Measurements from ENCODE around the gene DYSF. TPM values are rescaled to one million over a fixed set of nuclear protein-coding genes. Genes with fewer than 3 reads are reported as not detected.

Gene DYSF
- total RNA-seq, 1 experiment from 2014 or later: 5.5 TPM

DNA sequence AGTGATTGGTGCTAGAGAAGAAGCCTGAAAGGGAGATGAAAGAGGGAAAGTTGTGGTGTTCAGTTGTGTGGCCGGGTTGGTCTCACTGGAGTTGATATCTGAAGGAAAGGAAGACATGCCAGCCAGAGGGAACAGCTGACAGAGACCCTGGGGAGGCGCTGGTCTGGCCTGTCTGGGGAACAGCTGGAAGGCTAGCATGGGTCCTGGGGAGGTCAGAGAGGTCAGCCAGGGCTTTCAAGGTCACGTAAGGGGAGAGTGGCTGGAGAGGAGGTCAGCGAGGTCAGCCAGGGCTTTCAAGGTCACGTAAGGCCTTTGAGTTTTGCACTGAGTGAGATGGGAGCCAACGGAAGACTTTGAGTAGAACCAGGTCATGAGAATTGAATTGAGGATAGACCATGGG is 11.0 kb downstream of the DYSF start:
- H3K79me1 ChIP-seq (ENCODE audit: insufficient read depth, low read depth, low read length, poor library complexity, severe bottlenecking): no peaks in the 10 kb centered on the region
- no peak overlapping the region for H3K4ac ChIP-seq (ENCODE audit: low read depth, low read length)
- no peak overlapping the region for H3K14ac ChIP-seq (ENCODE audit: insufficient read depth, low read length)
- H3K9me3 ChIP-seq (ENCODE audit: control insufficient read depth, low read depth, low read length): no peaks in the 10 kb centered on the region
- peaks cover 14% of the 10 kb centered on the region for H3K23me2 ChIP-seq (ENCODE audit: insufficient read length, low read depth, low read length, poor library complexity, severe bottlenecking)
- no peaks in the 10 kb centered on the region for H3K79me2 ChIP-seq (ENCODE audit: insufficient read depth, low read length)
- no peak overlapping the region for H3K27ac ChIP-seq (ENCODE audit: insufficient read length, low read depth, low read length)
- H3K4me2 ChIP-seq (ENCODE audit: insufficient read depth, insufficient read length, low read length): no peak overlapping the region
- H3K36me3 Mint-ChIP-seq (ENCODE audit: insufficient read depth in 1 of 3, low read depth in 3 of 3): no peaks in the 10 kb centered on the region
- peaks cover 61% of the 10 kb centered on the region for H3K27me3 ChIP-seq (ENCODE audit: insufficient read depth, low read length)
- no peak overlapping the region for H3K27ac Mint-ChIP-seq
- no peak overlapping the region for H3K23ac ChIP-seq (ENCODE audit: insufficient read length, low read depth, low read length)
- no peak for TF ChIP-seq CTCF (conservative IDR thresholded peaks at IDR 0.05)
- no peak overlapping the region for H2BK12ac ChIP-seq (ENCODE audit: insufficient read length, low read depth, low read length)
- no peak overlapping the region for H3K18ac ChIP-seq (ENCODE audit: insufficient read length, low read depth, low read length)
- no peak overlapping the region for H3K4me3 Mint-ChIP-seq
- H2BK5ac ChIP-seq (ENCODE audit: insufficient read length, low read length): no peak overlapping the region
- H4K5ac ChIP-seq (ENCODE audit: insufficient read length, low read depth, low read length): no peak overlapping the region
- H3K9me3 Mint-ChIP-seq: no peaks in the 10 kb centered on the region
- no peak overlapping the region for H4K8ac ChIP-seq (replicated peaks; ENCODE audit: insufficient read length, low read depth, low read length)
- no peak overlapping the region for H3K9ac ChIP-seq (ENCODE audit: extremely low read depth, insufficient read length, low read length)
- H3T11ph ChIP-seq (ENCODE audit: low read length): no peak overlapping the region
- no peak overlapping the region for H4K91ac ChIP-seq (ENCODE audit: insufficient read length, low read depth, low read length)
- no peak overlapping the region for H3K56ac ChIP-seq (ENCODE audit: insufficient read length, low read depth, low read length)
- H3K4me1 ChIP-seq (ENCODE audit: insufficient read depth, low read length): no peaks in the 10 kb centered on the region; the same call in 1 of the 2 replicates
- no CpG with 5 or more reads among the region's 6 CpGs for WGBS (ENCODE audit: extremely low coverage, insufficient read length, low lambda C conversion rate)
- DNase-seq: peak; percentile 4
- H2AK5ac ChIP-seq (ENCODE audit: insufficient read length, low read length): no peak overlapping the region
- H2BK15ac ChIP-seq (ENCODE audit: low read depth, low read length): no peak overlapping the region
- H2BK20ac ChIP-seq (ENCODE audit: low read depth, low read length, poor library complexity, severe bottlenecking): no peak overlapping the region
- peaks cover 39% of the 10 kb centered on the region for H3K27me3 Mint-ChIP-seq (ENCODE audit: low read depth)
- H2AFZ ChIP-seq (ENCODE audit: low read length): no peak overlapping the region
- peaks cover 20 to 25% of the 10 kb centered on the region in 2 experiments for H3K4me1 Mint-ChIP-seq
- no peaks in the 10 kb centered on the region for H4K20me1 ChIP-seq (ENCODE audit: control insufficient read depth, insufficient read depth, insufficient read length)
- H2BK120ac ChIP-seq (ENCODE audit: low read depth, low read length, poor library complexity, severe bottlenecking): no peak overlapping the region

All from H9 (cell line).